ENCODE results near the gene ZNF354B.

The ZNF354B gene

GRCh38 chr5:178895615-178896571, 36.1 kb downstream of the ZNF354B start, which contains the start of gene ZFP2:
Gene ZFP2, plus strand, starts transcription at chr5:178895913. Its CDS starts 35,401 bp downstream, at chr5:178931314.
- Histone ChIP-seq H3K4me3 (ENCODE audit: low read length) (peak within 1 kb of the TSS; percentile 76), H3K27me3 (ENCODE audit: control insufficient read depth, insufficient read depth, low read length) (no peaks in the 10 kb centered on the region), H3K36me3 (ENCODE audit: control insufficient read depth, insufficient read depth, low read length) (no peaks in the 10 kb centered on the region), H3K9ac (ENCODE audit: low read length) (peak within 1 kb of the TSS; percentile 2), H3K27ac (ENCODE audit: low read depth, low read length) (peak within 1 kb of the TSS; percentile 61), H3K4me1 (ENCODE audit: control insufficient read depth, insufficient read depth, low read length) (no peaks in the 10 kb centered on the region)

GRCh38 chr5:178899289-178899688, 39.5 kb downstream of the ZNF354B start:
- no peaks in the 10 kb centered on the region for H3K27me3 ChIP-seq (ENCODE audit: control insufficient read depth, insufficient read depth, low read length)
- H3K9ac ChIP-seq (ENCODE audit: low read length), result no peak overlapping the region
- no peaks in the 10 kb centered on the region for H3K36me3 ChIP-seq (ENCODE audit: control insufficient read depth, insufficient read depth, low read length)
- H3K27ac ChIP-seq (ENCODE audit: low read depth, low read length), result no peak overlapping the region
- H3K4me3 ChIP-seq (ENCODE audit: low read length), result no peak overlapping the region
- H3K4me1 ChIP-seq (ENCODE audit: control insufficient read depth, insufficient read depth, low read length), result no peaks in the 10 kb centered on the region

GRCh38 chr5:178902849-178903248, 43.1 kb downstream of the ZNF354B start:
- H3K9ac ChIP-seq (ENCODE audit: low read length), result no peak overlapping the region
- H3K27me3 ChIP-seq (ENCODE audit: control insufficient read depth, insufficient read depth, low read length), result no peaks in the 10 kb centered on the region
- peaks cover 5% of the 10 kb centered on the region for H3K36me3 ChIP-seq (ENCODE audit: control insufficient read depth, insufficient read depth, low read length)
- no peak overlapping the region for H3K4me3 ChIP-seq (ENCODE audit: low read length)
- no peak overlapping the region for H3K27ac ChIP-seq (ENCODE audit: low read depth, low read length)
- H3K4me1 ChIP-seq (ENCODE audit: control insufficient read depth, insufficient read depth, low read length), result no peaks in the 10 kb centered on the region

- no peaks in the 10 kb centered on the region for H3K4me1 ChIP-seq (ENCODE audit: control insufficient read depth, insufficient read depth, low read length)
- peaks cover 22% of the 10 kb centered on the region for H3K36me3 ChIP-seq (ENCODE audit: control insufficient read depth, insufficient read depth, low read length)
- no peak overlapping the region for H3K4me3 ChIP-seq (ENCODE audit: low read length)
These were observed 72.3 kb downstream of the ZNF354B start for GRCh38 chr5:178931846-178932760.

More at GRCh38 chr5:178931846-178932760, 72.3 kb downstream of the ZNF354B start:
- Histone ChIP-seq H3K27me3 (ENCODE audit: control insufficient read depth, insufficient read depth, low read length) (no peaks in the 10 kb centered on the region), H3K9ac (ENCODE audit: low read length) (no peak overlapping the region), H3K27ac (ENCODE audit: low read depth, low read length) (no peak overlapping the region)
